Right cardiac atrium (tissue), 5 donors: ENCODE measurements around the gene PRCC. TPM values are rescaled to one million over a fixed set of nuclear protein-coding genes. Genes with fewer than 3 reads are reported as not detected.

Source experiments
- ATAC-seq, 2 donors: fragments of 200-7000 bp; cut with Tn5 transposase; one replicate each; pipeline versions ENCODE4 v1.8.0 to v1.9.1; 2020; ENCODE audit warnings: moderate library complexity in 2 of 2, mild to moderate bottlenecking in 1 of 2
- DNase-seq, 3 donors: peaks; one replicate each; pipeline ENCODE4 v3.0.0-alpha.2; 2020
- H3K27ac ChIP-seq: one replicate; pipeline ENCODE4 v1.5.1; 2013; ENCODE audit warnings: mild to moderate bottlenecking, low read length, control low read depth, moderate library complexity
- H3K27me3 ChIP-seq: one replicate; pipeline ENCODE4 v1.6.1; 2013; ENCODE audit not compliant: control insufficient read depth, insufficient read depth
- H3K4me1 ChIP-seq: one replicate; pipeline ENCODE4 v1.6.1; 2013; ENCODE audit warnings: low read length; ENCODE audit not compliant: control insufficient read depth, insufficient read depth
- H3K4me3 ChIP-seq: one replicate; pipeline ENCODE4 v1.5.1; 2013; ENCODE audit warnings: low read length, control low read depth
- H3K9me3 ChIP-seq: one replicate; pipeline ENCODE4 v1.6.1; 2013; ENCODE audit warnings: low read length; ENCODE audit not compliant: control insufficient read depth
- WGBS: extraction: QIAGEN DNeasy Blood & Tissue Kit; methylation state at CpG from one replicate; pipeline ENCODE4 v1.1.7; 2013; 5-methylcytosine and 5-hydroxymethylcytosine counted together
- intact Hi-C, 4 donors: fragments of 100-400 bp; cut with DNase I; formaldehyde crosslinking; loops; one replicate each; pipeline versions ENCODE4 v1.11.0 to v1.14.0; 2022 to 2023
- polyA plus RNA-seq: library from polyadenylated mRNA; stranded (reverse); fragments of 200-250 nt; gene quantifications from one replicate; pipeline ENCODE4 v1.2.3, GENCODE V29; 2013
- total RNA-seq, 4 donors: library from RNA; stranded (reverse); fragmentation: NEBNext Ultra II Directional; extraction: Animal tissue kit (Norgen Biotek cat#: 25700); gene quantifications; one replicate each; pipeline ENCODE4 v1.2.1, GENCODE V29; 2021
- donor health status: healthy with polysubstance abuse.
- donor health status: DM: no; HTN: yes; CAD: no.
- donor health status: DM: no; HTN: no; CAD: no.
- donor health status: DM: no; HTN: yes; CAD: no; lungs with severe emphysema.
- donor health status: DM: yes; HTN: yes; CAD: no.

The PRCC gene
- total and polyA plus RNA-seq, 5 donors, result 36.0 to 47.1 (median 43.2) TPM

DNA sequence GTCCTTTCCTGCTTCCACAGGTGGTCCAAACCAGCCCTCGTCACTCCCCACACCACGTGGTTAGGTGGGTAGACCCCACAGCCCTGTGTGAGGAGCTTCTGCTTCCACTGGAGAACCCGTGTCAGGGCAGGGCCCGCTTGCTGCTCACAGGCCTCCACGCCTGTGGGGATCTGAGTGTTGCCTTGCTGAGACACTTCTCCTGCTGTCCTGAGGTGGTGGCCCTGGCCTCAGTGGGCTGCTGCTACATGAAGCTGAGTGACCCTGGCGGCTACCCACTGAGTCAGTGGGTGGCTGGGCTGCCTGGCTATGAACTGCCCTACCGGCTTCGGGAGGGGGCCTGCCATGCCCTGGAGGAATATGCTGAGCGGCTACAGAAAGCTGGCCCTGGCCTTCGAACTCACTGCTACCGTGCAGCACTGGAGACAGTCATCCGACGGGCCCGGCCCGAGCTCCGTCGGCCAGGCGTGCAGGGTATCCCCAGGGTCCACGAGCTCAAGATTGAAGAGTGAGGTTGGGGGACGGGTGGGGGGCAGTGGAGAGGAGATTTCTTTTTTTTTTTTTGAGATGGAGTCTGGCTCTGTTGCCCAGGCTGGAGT lies 33.2 kb upstream of the PRCC start:
- no peak overlapping the region for H3K4me3 ChIP-seq
- H3K27me3 ChIP-seq, result no peaks in the 10 kb centered on the region
- H3K4me1 ChIP-seq, result no peaks in the 10 kb centered on the region
- H3K27ac ChIP-seq, result no peak overlapping the region
- intact Hi-C loops, result no loop called here
- DNase-seq, result peak in 1 of 3 donors; percentile 53
- no peaks in the 10 kb centered on the region for H3K9me3 ChIP-seq
- WGBS, result 93% methylated on average over 20 of the region's 20 CpGs
- ATAC-seq, result no peak

DNA sequence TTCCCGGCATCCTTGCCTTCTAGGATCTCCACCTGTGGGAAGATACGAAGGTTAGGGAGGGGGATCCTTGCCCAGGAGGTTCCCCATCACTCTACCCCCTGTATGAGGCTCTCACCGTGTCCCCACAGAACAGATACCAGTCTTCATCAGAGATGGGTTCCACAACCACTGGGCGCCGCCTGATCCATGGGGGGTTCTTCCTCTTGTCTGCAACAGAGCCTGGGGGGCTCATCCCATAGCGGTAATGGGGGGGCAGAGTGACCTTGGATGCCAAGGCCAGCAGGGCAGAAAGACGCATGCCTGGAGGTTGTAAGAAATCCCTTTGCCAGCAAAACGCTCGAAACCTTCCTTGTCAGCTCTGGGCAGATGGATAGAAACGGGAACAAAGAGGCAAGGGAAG lies 28.9 kb upstream of the PRCC start:
- Histone ChIP-seq H3K27ac (no peak overlapping the region), H3K4me3 (no peak overlapping the region), H3K9me3 (no peaks in the 10 kb centered on the region), H3K27me3 (no peaks in the 10 kb centered on the region), H3K4me1 (no peaks in the 10 kb centered on the region)
- intact Hi-C loops, result no loop called here
- WGBS, result 94% methylated on average over 10 of the region's 10 CpGs
- DNase-seq (peak in 1 of 3 donors; percentile 39), ATAC-seq (no peak)

DNA sequence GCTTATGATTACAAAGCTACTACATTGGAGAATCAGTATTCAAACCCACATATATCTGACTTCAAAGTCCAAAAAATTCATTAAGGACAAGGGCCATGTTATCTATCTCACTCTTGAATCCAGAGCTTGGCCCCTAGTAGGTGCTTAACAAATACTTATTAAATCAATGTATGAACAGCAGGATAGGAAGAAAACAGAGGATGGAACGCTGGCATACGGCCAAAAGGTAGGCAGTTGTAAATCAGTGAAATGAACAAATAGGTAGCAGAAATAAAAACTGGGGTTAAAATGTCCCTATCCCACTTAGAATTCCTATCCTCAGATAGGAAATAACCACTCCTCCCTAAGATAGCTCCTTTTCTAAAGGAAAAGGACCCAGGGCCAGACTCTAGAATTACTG lies 28.4 kb upstream of the PRCC start:
- no peak overlapping the region for H3K27ac ChIP-seq
- intact Hi-C loops, result no loop called here
- no peaks in the 10 kb centered on the region for H3K27me3 ChIP-seq
- no peaks in the 10 kb centered on the region for H3K4me1 ChIP-seq
- WGBS, result 78% methylated on average over 2 of the region's 2 CpGs
- no peak overlapping the region for H3K4me3 ChIP-seq
- ATAC-seq (no peak), DNase-seq (peak in 1 of 3 donors; percentile 4)
- H3K9me3 ChIP-seq, result no peaks in the 10 kb centered on the region

DNA sequence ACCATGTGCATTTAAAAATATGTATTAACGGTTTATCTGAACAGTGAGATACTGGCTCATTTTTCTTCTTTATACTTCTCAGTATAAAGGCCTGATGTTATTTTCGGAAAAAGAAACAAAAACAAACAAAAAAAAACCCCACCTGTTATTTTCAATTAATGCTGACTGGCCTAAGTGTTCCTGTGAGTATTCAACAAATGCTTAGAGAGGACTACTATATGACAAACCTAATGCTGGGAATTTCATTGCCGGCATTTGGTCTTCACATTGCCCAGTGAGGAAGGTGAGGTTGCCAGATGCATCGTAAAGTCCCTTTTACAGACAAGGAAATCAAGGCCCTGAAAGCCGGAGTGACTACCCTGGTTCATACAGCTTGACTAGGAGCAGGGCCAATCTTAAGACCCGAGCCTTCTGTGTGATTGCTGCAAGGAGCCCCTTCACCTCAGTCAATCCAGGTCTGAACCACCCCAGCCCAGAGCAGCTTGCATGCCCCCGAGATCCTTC lies 27.0 kb upstream of the PRCC start:
- 25% methylated on average over 7 of the region's 7 CpGs for WGBS
- Histone ChIP-seq H3K9me3 (no peaks in the 10 kb centered on the region), H3K27me3 (no peaks in the 10 kb centered on the region), H3K4me1 (no peaks in the 10 kb centered on the region), H3K4me3 (peak overlapping the region; percentile 52), H3K27ac (peak overlapping the region; percentile 34)
- DNase-seq, result no peak
- intact Hi-C loops, result no loop called here
- ATAC-seq, result peak; percentile 3 to 7

DNA sequence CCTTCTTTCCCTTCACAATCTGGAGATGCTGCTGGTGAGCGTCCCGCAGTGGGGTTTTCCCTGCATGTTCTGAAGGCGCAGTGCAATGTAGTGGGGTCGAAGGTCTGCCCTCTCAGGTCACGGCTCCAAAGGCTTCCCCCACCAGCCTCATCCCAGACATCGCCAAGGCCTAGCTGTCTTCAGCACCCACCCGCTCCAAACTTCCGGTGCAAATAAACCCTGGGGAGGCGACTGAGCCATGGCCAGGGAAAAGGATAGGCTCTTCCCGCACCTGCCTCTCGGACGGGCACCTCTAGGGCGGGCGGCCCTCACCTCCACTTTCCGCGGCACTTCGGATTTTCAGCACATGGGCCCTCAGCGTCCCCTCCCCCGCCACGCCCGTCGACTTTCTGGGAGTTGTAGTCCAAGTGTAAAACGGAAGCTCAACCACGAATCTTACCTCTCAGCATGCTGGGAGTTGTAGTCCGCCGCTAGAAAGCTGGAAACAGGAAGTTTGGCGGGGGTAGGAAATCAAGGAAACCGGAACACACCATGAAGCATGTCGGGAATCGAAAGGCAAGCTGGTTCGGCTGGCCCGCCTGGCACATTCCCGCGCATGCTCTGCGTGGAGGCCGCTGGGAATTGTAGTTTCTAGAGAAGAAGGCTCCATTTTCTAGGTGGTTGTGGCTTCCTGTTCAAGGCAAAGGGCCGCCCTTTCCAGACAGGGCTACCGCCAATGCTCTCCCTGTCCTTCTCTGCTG lies 26.4 kb upstream of the PRCC start, which contains the start of gene MRPL24:
Gene MRPL24, minus strand, starts transcription at position 348 of the 740 bp plus-strand sequence. CDS start 2,384 bp downstream, outside the sequence.
- Histone ChIP-seq H3K27me3 (no peaks in the 10 kb centered on the region), H3K4me1 (peaks cover 3% of the 10 kb centered on the region), H3K27ac (peak within 1 kb of the TSS; percentile 71), H3K4me3 (peak within 1 kb of the TSS; percentile 52), H3K9me3 (no peaks in the 10 kb centered on the region)
- DNase-seq (peak; percentile 96 to 99 (median 98)), ATAC-seq (peak; percentile 94 to 95)
- under 1% methylated on average over 38 of the region's 38 CpGs for WGBS
- intact Hi-C loops, result no loop called here

DNA sequence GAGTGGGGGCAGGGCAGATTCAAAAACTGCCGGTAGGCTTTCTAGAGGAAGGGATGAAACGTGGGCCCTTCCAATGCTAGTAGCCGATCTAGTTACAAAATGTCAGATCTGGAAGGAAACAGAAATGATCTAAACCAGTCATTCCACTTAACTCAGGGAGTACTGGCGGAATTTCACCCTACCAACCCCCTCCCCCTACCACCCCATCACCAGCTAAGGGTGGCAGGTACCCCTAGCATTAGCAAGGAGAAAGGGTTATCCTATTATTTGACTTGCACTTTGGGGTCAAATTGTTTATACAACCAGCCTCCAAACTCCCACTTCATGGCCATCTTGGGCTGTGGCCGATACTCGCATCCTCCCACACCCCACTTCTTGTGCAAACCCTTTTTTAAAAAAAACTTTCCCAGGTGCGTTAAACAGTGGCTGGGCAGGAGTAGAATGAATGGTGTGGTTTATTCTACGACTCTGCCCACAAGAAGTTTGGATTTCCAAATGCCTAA lies 25.8 kb upstream of the PRCC start:
- intact Hi-C loops, result no loop called here

DNA sequence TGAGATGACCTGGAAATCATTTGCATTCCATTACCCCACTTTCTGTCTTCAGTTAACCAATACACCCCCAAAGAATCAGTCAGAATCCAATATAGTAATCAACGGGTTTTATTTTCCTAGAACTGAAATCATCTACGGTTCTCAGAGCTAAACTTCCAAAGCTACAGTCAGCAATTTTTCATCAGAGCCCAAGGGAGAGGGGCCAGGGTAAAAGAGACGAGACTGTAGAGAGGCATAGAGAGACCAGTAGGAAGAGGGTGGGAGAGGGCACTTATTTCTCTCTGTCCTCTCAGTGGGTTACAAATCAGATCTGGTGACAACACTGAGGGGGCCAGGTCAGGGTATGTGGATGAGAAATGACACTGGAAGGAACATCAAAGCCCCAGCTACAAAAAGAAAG lies 25.3 kb upstream of the PRCC start:
- Histone ChIP-seq H3K9me3 (no peaks in the 10 kb centered on the region), H3K27me3 (no peaks in the 10 kb centered on the region), H3K27ac (peak overlapping the region; percentile 25), H3K4me3 (no peak overlapping the region), H3K4me1 (peaks cover 6% of the 10 kb centered on the region)
- 81% methylated on average over 3 of the region's 3 CpGs for WGBS
- ATAC-seq, result no peak
- intact Hi-C loops, result no loop called here
- peak in 1 of 3 donors; percentile 14 for DNase-seq

More for the DNA sequence above, 25.8 kb upstream of the PRCC start:
- H3K9me3 ChIP-seq, result no peaks in the 10 kb centered on the region
- peaks cover 6% of the 10 kb centered on the region for H3K4me1 ChIP-seq
- no peaks in the 10 kb centered on the region for H3K27me3 ChIP-seq
- peak overlapping the region; percentile 8 for H3K4me3 ChIP-seq
- DNase-seq (no peak), ATAC-seq (peak in 1 of 2 donors; percentile 1)
- H3K27ac ChIP-seq, result peak overlapping the region; percentile 71
- 54% methylated on average over 8 of the region's 8 CpGs for WGBS

DNA sequence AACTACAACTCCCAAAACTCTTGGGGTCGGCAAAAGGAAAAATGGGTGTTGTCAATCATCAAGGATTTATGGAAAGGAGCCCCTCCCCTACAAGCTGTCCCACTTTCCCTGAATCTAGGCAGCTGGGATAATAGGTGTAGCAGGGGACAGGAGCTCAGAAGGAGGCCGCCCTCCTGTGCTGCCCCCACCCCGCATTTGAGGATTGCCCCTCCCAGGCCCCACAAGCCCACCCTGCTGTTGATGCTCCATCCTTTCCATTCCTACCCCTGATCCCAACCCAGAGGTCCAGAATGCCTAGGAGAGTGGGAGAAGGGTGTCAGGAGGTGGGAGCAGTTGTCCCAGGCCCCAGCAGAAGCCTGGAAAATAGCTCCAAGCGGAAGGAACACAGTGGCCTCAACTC lies 24.5 kb upstream of the PRCC start:
- H3K27ac ChIP-seq, result no peak overlapping the region
- H3K9me3 ChIP-seq, result no peaks in the 10 kb centered on the region
- ATAC-seq (no peak), DNase-seq (peak in 1 of 3 donors; percentile 13)
- 95% methylated on average over 4 of the region's 4 CpGs for WGBS
- H3K27me3 ChIP-seq, result no peaks in the 10 kb centered on the region
- no peak overlapping the region for H3K4me3 ChIP-seq
- H3K4me1 ChIP-seq, result peaks cover 10% of the 10 kb centered on the region
- intact Hi-C loops, result no loop called here

DNA sequence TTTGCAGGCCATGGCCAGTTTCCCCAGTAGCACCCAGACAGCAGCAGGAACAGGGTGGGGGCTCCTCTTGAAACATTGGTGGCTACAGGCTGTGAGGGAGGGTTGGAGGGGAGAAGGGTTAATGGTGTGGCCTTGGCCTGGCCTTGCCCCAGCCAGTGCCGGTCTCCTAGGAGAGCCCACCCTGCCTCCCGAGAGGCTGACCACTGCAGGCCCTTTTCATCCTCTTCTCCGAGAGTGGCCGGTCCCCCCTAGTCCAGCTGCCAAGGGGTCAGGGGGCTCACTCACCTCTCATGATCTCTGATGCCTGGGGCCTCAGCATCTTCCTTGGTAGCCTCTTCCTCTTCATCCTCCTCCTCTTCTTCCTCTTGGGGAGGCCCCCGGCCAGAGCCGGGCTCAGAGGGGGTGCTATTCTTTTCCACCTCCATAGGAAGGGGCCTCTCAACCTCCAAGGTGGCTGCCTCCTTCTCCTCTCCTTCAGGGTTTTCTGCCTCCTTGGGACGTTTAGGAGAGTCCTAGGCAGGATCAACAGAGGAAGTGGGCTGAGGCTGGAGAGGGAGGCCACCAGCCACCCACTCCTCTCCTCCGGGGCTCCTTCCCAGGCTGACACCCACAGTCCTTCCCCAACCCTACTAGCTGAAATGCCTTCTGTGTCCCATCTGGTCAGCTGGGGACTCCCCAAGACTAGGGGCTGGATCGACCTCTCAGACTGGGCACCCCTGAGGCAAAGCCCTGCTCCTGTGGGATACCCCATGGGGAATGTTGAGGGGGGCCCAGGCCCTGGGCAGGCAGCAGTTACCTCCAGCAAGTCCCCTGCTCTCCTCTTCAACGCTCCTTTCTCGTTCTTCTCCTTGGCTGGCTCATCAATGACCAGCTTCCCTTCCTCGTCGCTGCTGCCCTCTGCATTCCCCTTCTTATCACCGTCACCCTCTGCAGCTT lies 23.7 kb upstream of the PRCC start:
- 80% methylated on average over 14 of the region's 14 CpGs for WGBS
- intact Hi-C loops, result no loop called here
- no peaks in the 10 kb centered on the region for H3K27me3 ChIP-seq
- peaks cover 16% of the 10 kb centered on the region for H3K4me1 ChIP-seq
- no peak overlapping the region for H3K4me3 ChIP-seq
- no peak for DNase-seq
- no peak for ATAC-seq
- H3K9me3 ChIP-seq, result no peaks in the 10 kb centered on the region
- H3K27ac ChIP-seq, result peak overlapping the region; percentile 25

DNA sequence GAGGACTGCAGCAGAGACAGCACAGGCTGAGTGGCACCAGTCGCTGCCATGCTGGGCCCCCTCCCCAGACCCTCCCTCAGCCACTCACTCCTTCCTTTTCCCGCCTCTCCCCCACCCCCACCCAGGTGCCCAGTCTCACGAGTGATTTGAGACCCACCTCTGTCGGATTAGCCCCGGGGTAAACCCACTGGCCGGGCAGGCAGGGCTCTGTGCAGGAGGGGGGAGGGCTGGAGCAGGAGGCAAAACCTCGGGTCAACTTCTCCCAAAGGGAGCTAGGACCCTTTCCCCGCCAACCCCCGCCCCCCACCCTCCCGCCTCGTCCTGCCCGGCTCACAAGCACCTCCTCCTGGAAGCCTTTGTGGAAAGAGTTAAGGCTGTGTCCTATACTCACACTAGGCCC lies 23.0 kb upstream of the PRCC start:
- no peak for DNase-seq
- ATAC-seq, result no peak
- 69% methylated on average over 12 of the region's 12 CpGs for WGBS
- Histone ChIP-seq H3K9me3 (no peaks in the 10 kb centered on the region), H3K27ac (no peak overlapping the region), H3K4me1 (peaks cover 20% of the 10 kb centered on the region), H3K4me3 (no peak overlapping the region), H3K27me3 (no peaks in the 10 kb centered on the region)
- intact Hi-C loops, result no loop called here
